B cell (primary cell): ENCODE results near the gene BACH2. TPM values are rescaled to one million over a fixed set of nuclear protein-coding genes. Genes with fewer than 3 reads are reported as not detected.

Source experiments
- ATAC-seq: fragments of 200-7000 bp; cut with Tn5 transposase; one replicate; pipeline ENCODE4 v1.10.0; 2021; ENCODE audit warnings: low read depth, mild to moderate bottlenecking, moderate number of reproducible peaks, moderate library complexity
- CTCF ChIA-PET: fragments of 350-600 bp; sonication (Branson Sonifier 250); formaldehyde crosslinking; loops from one replicate; lab custom pipeline; 2021; ENCODE audit warnings: antibody characterized with exemption, inconsistent platforms; lab: Charles Lee
- POLR2A ChIA-PET: fragments of 350-600 bp; sonication (Branson Sonifier 250); formaldehyde crosslinking; loops from one replicate; lab custom pipeline; 2021; ENCODE audit warnings: antibody characterized with exemption; lab: Charles Lee
- DNase-seq: peaks from one replicate; pipeline ENCODE4 v3.0.0; 2013
- H2AFZ ChIP-seq: 2 replicates; pipeline ENCODE4 v1.6.1; 2012; ENCODE audit warnings: mild to moderate bottlenecking, low read depth, low read length; ENCODE audit not compliant: insufficient read depth, poor library complexity, severe bottlenecking
- H3K27ac ChIP-seq, 2 donors: 1 replicate in 1 of 2; 2 replicates in 1 of 2; pipeline ENCODE4 v1.5.1; 2012 to 2013; ENCODE audit warnings: low read length in 2 of 2, mild to moderate bottlenecking in 2 of 2, moderate library complexity in 1 of 2
- H3K27me3 ChIP-seq, 4 experiments: fragments of 200-600 bp in 1 of 4; sonication (generic) in 1 of 4; replicated peaks in 1 of 4; 1 replicate in 2 of 4; 2 replicates in 2 of 4; pipeline versions ENCODE4 v1.6.1 to v1.7.0; 2013 to 2016; ENCODE audit warnings: low read length in 3 of 4, mild to moderate bottlenecking in 2 of 4, mixed read lengths in 1 of 4, moderate library complexity in 1 of 4; ENCODE audit not compliant: insufficient read depth in 4 of 4, control insufficient read depth in 3 of 4; ENCODE audit errors: control extremely low read depth in 1 of 4
- H3K36me3 ChIP-seq, 2 experiments: replicated peaks in 1 of 2; 1 replicate in 1 of 2; 2 replicates in 1 of 2; pipeline versions ENCODE4 v1.6.1 to v1.7.1; 2013; ENCODE audit warnings: low read length in 1 of 2; ENCODE audit not compliant: insufficient read depth in 2 of 2, control insufficient read depth in 1 of 2; ENCODE audit errors: control extremely low read depth in 1 of 2, extremely low read depth in 1 of 2
- H3K4me1 ChIP-seq, 2 donors: fragments of 200-600 bp in 1 of 2; sonication (generic) in 1 of 2; 1 replicate in 1 of 2; 2 replicates in 1 of 2; pipeline versions ENCODE4 v1.5.1 to v1.6.1; 2013 to 2017; ENCODE audit warnings: low read length in 2 of 2; ENCODE audit not compliant: control insufficient read depth in 2 of 2, insufficient read depth in 2 of 2
- H3K4me2 ChIP-seq: replicated peaks from 2 replicates; pipeline ENCODE3; 2012; ENCODE audit warnings: mild to moderate bottlenecking, low read depth, low read length; ENCODE audit not compliant: poor library complexity, severe bottlenecking
- H3K4me3 ChIP-seq, 5 experiments: fragments of 200-600 bp in 1 of 5; sonication (generic) in 1 of 5; 1 replicate in 3 of 5; 2 replicates in 2 of 5; pipeline versions ENCODE4 v1.5.1 to v1.7.0; 2011 to 2016; ENCODE audit warnings: low read length in 4 of 5, mild to moderate bottlenecking in 4 of 5, low read depth in 2 of 5, control low read depth in 1 of 5, moderate library complexity in 1 of 5; ENCODE audit not compliant: insufficient read depth in 1 of 5; ENCODE audit errors: control extremely low read depth in 1 of 5, extremely low read depth in 1 of 5
- H3K79me2 ChIP-seq: fragments of 200-600 bp; sonication (generic); one replicate; pipeline ENCODE4 v1.6.0; 2016; ENCODE audit warnings: low read length; ENCODE audit not compliant: control insufficient read depth, insufficient read depth
- H3K9ac ChIP-seq: fragments of 200-600 bp; sonication (generic); 2 replicates; pipeline ENCODE4 v1.6.1; 2017; ENCODE audit warnings: mild to moderate bottlenecking, low read length, moderate library complexity
- H3K9me3 ChIP-seq, 3 donors: one replicate each; pipeline versions ENCODE4 v1.6.1 to v1.7.1; 2013; ENCODE audit warnings: low read length in 2 of 3; ENCODE audit not compliant: control insufficient read depth in 2 of 3, insufficient read depth in 1 of 3; ENCODE audit errors: control extremely low read depth in 1 of 3
- H4K20me1 ChIP-seq: 2 replicates; pipeline ENCODE4 v1.6.0; 2012; ENCODE audit warnings: mild to moderate bottlenecking, low read length; ENCODE audit not compliant: insufficient read depth, control insufficient read depth, poor library complexity, severe bottlenecking
- H3K27ac Mint-ChIP-seq: one replicate; pipeline ENCODE4 v1.8.0; 2021; ENCODE audit warnings: mixed read lengths
- H3K27me3 Mint-ChIP-seq: one replicate; pipeline ENCODE4 v1.8.0; 2021; ENCODE audit warnings: mixed read lengths
- H3K4me1 Mint-ChIP-seq: one replicate; pipeline ENCODE4 v1.8.0; 2021; ENCODE audit warnings: mixed read lengths
- H3K4me3 Mint-ChIP-seq: one replicate; pipeline ENCODE4 v1.8.0; 2021; ENCODE audit warnings: mixed read lengths
- H3K9me3 Mint-ChIP-seq: one replicate; pipeline ENCODE4 v1.8.0; 2022; ENCODE audit warnings: mixed read lengths; ENCODE audit not compliant: insufficient read depth
- CTCF ChIP-seq: fragments of 200-600 bp; IDR thresholded peaks from one replicate; pipeline ENCODE4 v1.8.0; 2022; ENCODE audit warnings: antibody characterized with exemption, mild to moderate bottlenecking
- EZH2 ChIP-seq: IDR thresholded peaks from 2 replicates; pipeline ENCODE4 v1.6.1; 2012; ENCODE audit warnings: borderline replicate concordance, low read depth, mild to moderate bottlenecking, moderate library complexity, low read length; ENCODE audit not compliant: insufficient read depth, poor library complexity, severe bottlenecking
- WGBS: methylation state at CpG from one replicate; pipeline ENCODE4 v1.1.5; 2013; ENCODE audit warnings: missing lambda C conversion rate; ENCODE audit not compliant: insufficient coverage; 5-methylcytosine and 5-hydroxymethylcytosine counted together
- intact Hi-C: fragments of 100-400 bp; cut with micrococcal nuclease; formaldehyde crosslinking; loops from one replicate; pipeline ENCODE4 v1.10.0; 2022
- polyA plus RNA-seq: library from polyadenylated mRNA; depleted of rRNA; stranded (reverse); fragments of >200 nt; gene quantifications from 2 replicates; pipeline ENCODE4 v1.2.3, GENCODE V29; 2012
- total RNA-seq, 2 donors: library from RNA; stranded (reverse); fragments of 120-200 nt in 1 of 2; gene quantifications; 1 replicate in 1 of 2; 2 replicates in 1 of 2; pipeline versions ENCODE4 v1.2.3 to v1.2.4, GENCODE V29; 2013 to 2022

Gene BACH2
- total and polyA plus RNA-seq, 2 donors (not counting 1 experiment from before 2014, with no cell fraction given), result 41.1 to 235 TPM

- H3K4me3 Mint-ChIP-seq, result no peak overlapping the region
- 100% methylated on average over 1 of the region's 5 CpGs for WGBS
- Histone ChIP-seq H3K36me3 (peaks cover 18 to 84% of the 10 kb centered on the region in 2 experiments), H3K9me3 (no peaks in the 10 kb centered on the region), H3K4me1 (peaks cover 0 to 7% of the 10 kb centered on the region in 2 donors), H3K79me2 (peaks cover 73% of the 10 kb centered on the region), H2AFZ (no peak overlapping the region), H3K9ac (no peak overlapping the region), H3K27ac (no peak overlapping the region), H3K4me3 (no peak overlapping the region), H3K4me2 (no peak overlapping the region), H4K20me1 (peaks cover 59% of the 10 kb centered on the region), H3K27me3 (no peaks in the 10 kb centered on the region)
- no peaks in the 10 kb centered on the region for H3K27me3 Mint-ChIP-seq
- CTCF ChIA-PET, result no interaction called here
- POLR2A ChIA-PET, result no interaction called here
- TF ChIP-seq CTCF (no peak), EZH2 (no peak)
- H3K27ac Mint-ChIP-seq, result no peak overlapping the region
- intact Hi-C loops, result no loop called here
- H3K9me3 Mint-ChIP-seq, result no peaks in the 10 kb centered on the region
- ATAC-seq (no peak), DNase-seq (no peak)
- H3K4me1 Mint-ChIP-seq, result peaks cover 15% of the 10 kb centered on the region
Observed at GRCh38 chr6:90004511-90004910, 292.1 kb downstream of the BACH2 start.

GRCh38 chr6:90003941-90004340 lies 292.7 kb downstream of the BACH2 start:
- Histone ChIP-seq H2AFZ (no peak overlapping the region), H3K4me2 (no peak overlapping the region), H3K27ac (no peak overlapping the region), H3K9me3 (no peaks in the 10 kb centered on the region), H3K27me3 (no peaks in the 10 kb centered on the region), H3K79me2 (peaks cover 73% of the 10 kb centered on the region), H3K9ac (no peak overlapping the region), H3K36me3 (peaks cover 15 to 84% of the 10 kb centered on the region in 2 experiments), H3K4me1 (peaks cover 0 to 7% of the 10 kb centered on the region in 2 donors), H3K4me3 (no peak overlapping the region), H4K20me1 (peaks cover 59% of the 10 kb centered on the region)
- H3K9me3 Mint-ChIP-seq, result no peaks in the 10 kb centered on the region
- POLR2A ChIA-PET, result no interaction called here
- no peak for ATAC-seq
- no peak for TF ChIP-seq EZH2
- TF ChIP-seq CTCF, result no peak
- CTCF ChIA-PET, result no interaction called here
- no peak for DNase-seq
- intact Hi-C loops, result no loop called here
- no peak overlapping the region for H3K4me3 Mint-ChIP-seq
- H3K27ac Mint-ChIP-seq, result no peak overlapping the region
- no peaks in the 10 kb centered on the region for H3K27me3 Mint-ChIP-seq
- peaks cover 11% of the 10 kb centered on the region for H3K4me1 Mint-ChIP-seq
- 90% methylated on average over 2 of the region's 2 CpGs for WGBS
